Heart left ventricle (tissue), 13 donors: ENCODE data around the gene MMD2.

Experiments used
- POLR2A ChIP-seq, 2 donors: fragments of 450-650 bp; IDR thresholded peaks; one replicate each; pipeline ENCODE4 v1.6.1; 2017; ENCODE audit warnings: antibody characterized with exemption in 2 of 2, mild to moderate bottlenecking in 2 of 2, moderate library complexity in 2 of 2
- TF ChIP-seq, protein P1 (sequence below), 12 donors: fragments of 200-600 bp; sonication (generic) in 4 of 12; IDR thresholded peaks; one replicate each; pipeline versions ENCODE4 v1.5.0 to v1.8.0; 2018 to 2022; ENCODE audit warnings: antibody characterized with exemption in 12 of 12, mild to moderate bottlenecking in 5 of 12
- donor health status: ischemic (EF 13 %, LVEDD 7.1; RV severe dilation, severe dysfunction).
- donor health status: DM: no; HTN: yes; CAD: no.
- donor health status: DM: no; HTN: no; CAD: no.
- donor health status: ischemic (EF 25% LVEDD 6.9; RV normal size, moderate dysfunction).
- donor health status: ischemic (EF 25% LVEDD 5.7; RV mildly dilated, moderate dysfunction).
- donor health status: ischemic (EF 35%, LVEDD 5.7; RV mildly dilated, moderate dysfunction).
- donor health status: nonischemic (EF 11% LVEDD 7.7; RV severe dilation, severe dysfunction).
- donor health status: DM: yes; HTN: yes; CAD: no.
- donor health status: PGD.
- donor health status: ischemic (EF 29% LVEDD 5.4; RV normal size, mild dysfunction).
- donor health status: nonischemic (EF 23%, LVEDD 6.1; RV moderate dilation, normal function).

DNA sequence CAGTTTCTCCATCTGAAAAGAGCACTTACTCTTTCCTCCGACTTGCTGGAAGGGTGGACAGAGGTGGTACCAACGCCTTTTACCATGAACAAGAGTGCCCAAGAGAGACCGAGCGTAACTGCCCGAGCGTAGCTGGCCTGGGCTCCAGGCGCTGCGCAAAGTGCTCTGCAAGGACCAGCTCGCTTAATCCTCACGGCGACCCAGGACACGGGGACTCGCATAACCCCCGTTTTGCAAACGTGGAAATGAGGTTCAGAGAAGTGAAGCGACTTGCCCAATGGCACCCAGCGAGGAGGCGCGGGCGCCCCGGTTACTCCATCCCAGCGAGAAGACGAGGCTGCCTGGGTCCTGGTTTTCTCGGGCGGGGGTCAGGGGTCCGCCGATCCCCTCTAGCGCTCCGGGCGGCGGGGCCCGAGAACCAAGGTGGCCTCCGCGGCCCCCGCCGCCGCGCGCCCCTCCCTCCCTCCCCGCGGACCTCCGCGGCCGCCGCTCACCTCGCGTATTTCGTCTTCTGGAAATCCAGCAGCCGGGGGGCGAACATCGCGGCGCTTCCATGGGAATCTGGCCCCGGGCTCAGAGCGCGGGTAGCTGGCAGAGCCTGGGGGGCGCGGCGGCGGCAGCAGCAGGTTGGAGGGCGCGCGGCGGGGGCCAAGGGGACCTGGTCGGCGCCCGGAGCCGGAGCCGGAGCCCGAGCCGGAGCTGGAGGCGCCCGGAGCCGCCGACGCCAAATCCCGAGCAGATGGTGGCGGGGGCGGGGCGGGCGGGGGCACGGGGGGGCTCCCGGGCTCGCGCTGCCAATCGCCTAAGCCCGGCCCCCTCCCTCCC lies at the start of gene MMD2:
- TF ChIP-seq, protein P1, sequence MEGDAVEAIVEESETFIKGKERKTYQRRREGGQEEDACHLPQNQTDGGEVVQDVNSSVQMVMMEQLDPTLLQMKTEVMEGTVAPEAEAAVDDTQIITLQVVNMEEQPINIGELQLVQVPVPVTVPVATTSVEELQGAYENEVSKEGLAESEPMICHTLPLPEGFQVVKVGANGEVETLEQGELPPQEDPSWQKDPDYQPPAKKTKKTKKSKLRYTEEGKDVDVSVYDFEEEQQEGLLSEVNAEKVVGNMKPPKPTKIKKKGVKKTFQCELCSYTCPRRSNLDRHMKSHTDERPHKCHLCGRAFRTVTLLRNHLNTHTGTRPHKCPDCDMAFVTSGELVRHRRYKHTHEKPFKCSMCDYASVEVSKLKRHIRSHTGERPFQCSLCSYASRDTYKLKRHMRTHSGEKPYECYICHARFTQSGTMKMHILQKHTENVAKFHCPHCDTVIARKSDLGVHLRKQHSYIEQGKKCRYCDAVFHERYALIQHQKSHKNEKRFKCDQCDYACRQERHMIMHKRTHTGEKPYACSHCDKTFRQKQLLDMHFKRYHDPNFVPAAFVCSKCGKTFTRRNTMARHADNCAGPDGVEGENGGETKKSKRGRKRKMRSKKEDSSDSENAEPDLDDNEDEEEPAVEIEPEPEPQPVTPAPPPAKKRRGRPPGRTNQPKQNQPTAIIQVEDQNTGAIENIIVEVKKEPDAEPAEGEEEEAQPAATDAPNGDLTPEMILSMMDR (IDR thresholded peaks at IDR 0.05): no peak
- TF ChIP-seq POLR2A (IDR thresholded peaks at IDR 0.05): no peak
